Upper lobe of left lung (tissue), 6 donors: Measurements from ENCODE around the gene BPI. TPM values are rescaled to one million over a fixed set of nuclear protein-coding genes. Genes with fewer than 3 reads are reported as not detected.

ENCODE experiments used
- ATAC-seq, 2 donors: fragments of 200-7000 bp; cut with Tn5 transposase; one replicate each; pipeline ENCODE4 v1.9.1; 2022; ENCODE audit warnings: mild to moderate bottlenecking in 2 of 2, moderate library complexity in 2 of 2; ENCODE audit not compliant: low FRiP score in 2 of 2
- DNase-seq, 2 donors: peaks; one replicate each; pipeline ENCODE4 v3.0.0-alpha.2; 2019 to 2020
- H3K27ac ChIP-seq, 4 donors: fragments of 200-600 bp; sonication (generic); one replicate each; pipeline ENCODE4 v1.5.1; 2016 to 2019
- H3K27me3 ChIP-seq, 4 donors: fragments of 200-600 bp; sonication (generic); one replicate each; pipeline ENCODE4 v1.5.1; 2017 to 2019
- H3K36me3 ChIP-seq, 4 donors: fragments of 200-600 bp; sonication (generic); one replicate each; pipeline ENCODE4 v1.5.1; 2016 to 2019
- H3K4me1 ChIP-seq, 4 donors: fragments of 200-600 bp; sonication (generic); one replicate each; pipeline ENCODE4 v1.5.1; 2018 to 2019
- H3K4me3 ChIP-seq, 4 donors: fragments of 200-600 bp; sonication (generic); one replicate each; pipeline ENCODE4 v1.5.1; 2017 to 2019; ENCODE audit warnings: mild to moderate bottlenecking in 2 of 4, moderate library complexity in 1 of 4
- H3K9me3 ChIP-seq, 4 donors: fragments of 200-600 bp; sonication (generic); one replicate each; pipeline ENCODE4 v1.5.1; 2018 to 2019
- CTCF ChIP-seq, 6 experiments: fragments of 450-650 bp in 4 of 6; fragments of 200-600 bp in 2 of 6; sonication (generic) in 2 of 6; IDR thresholded peaks; one replicate each; pipeline ENCODE4 v1.5.1; 2016 to 2019; ENCODE audit warnings: antibody characterized with exemption in 6 of 6
- EP300 ChIP-seq, 4 donors: sonication (generic); formaldehyde crosslinking; IDR thresholded peaks; one replicate each; pipeline ENCODE4 v1.5.1; 2017; ENCODE audit warnings: antibody characterized with exemption in 4 of 4, control low read depth in 2 of 4
- POLR2A ChIP-seq, 4 donors: fragments of 450-650 bp; IDR thresholded peaks; one replicate each; pipeline ENCODE4 v1.5.1; 2016 to 2017; ENCODE audit warnings: antibody characterized with exemption in 4 of 4, mild to moderate bottlenecking in 2 of 4
- POLR2AphosphoS5 ChIP-seq, 2 donors: sonication (generic); formaldehyde crosslinking; IDR thresholded peaks; one replicate each; pipeline ENCODE4 v1.5.1; 2017; ENCODE audit warnings: antibody characterized with exemption in 2 of 2
- WGBS, 2 donors: methylation state at CpG; one replicate each; pipeline ENCODE4 v1.1.5; 2017 to 2018; 5-methylcytosine and 5-hydroxymethylcytosine counted together
- total RNA-seq, 6 donors: library from RNA; depleted of rRNA in 4 of 6; stranded (reverse); fragments of >200 nt in 4 of 6; gene quantifications; one replicate each; pipeline versions ENCODE4 v1.1.0 to v1.2.1, GENCODE V29; 2016 to 2021
- donor health status: DM: no; HTN: no; CAD: no; lungs with moderate emphysema.
- donor health status: DM: no; HTN: yes; CAD: no; lungs with severe emphysema.

BPI gene
- total RNA-seq, 6 donors from 2014 or later: 0.14 to 6.3 (median 0.67) TPM; not detected in 1

GRCh38 chr20:38286586-38287531 is 17.1 kb upstream of the BPI start:
- Histone ChIP-seq H3K27ac (no peak overlapping the region), H3K4me3 (no peak overlapping the region), H3K36me3 (no peaks in the 10 kb centered on the region), H3K27me3 (no peaks in the 10 kb centered on the region), H3K9me3 (no peaks in the 10 kb centered on the region), H3K4me1 (peaks cover 0 to 5% (median 0%) of the 10 kb centered on the region in 4 donors)
- 39 to 45% methylated on average over 15 to 16 of the region's 16 CpGs for WGBS, 2 donors
- no peak for TF ChIP-seq EP300 (IDR thresholded peaks at IDR 0.05)
- no peak for TF ChIP-seq POLR2A (IDR thresholded peaks at IDR 0.05)
- TF ChIP-seq CTCF (IDR thresholded peaks at IDR 0.05): no peak
- TF ChIP-seq POLR2AphosphoS5 (IDR thresholded peaks at IDR 0.05): no peak
- DNase-seq: no peak
- peak; percentile 19 to 62 for ATAC-seq

- Histone ChIP-seq H3K27ac (no peak overlapping the region), H3K4me3 (no peak overlapping the region), H3K27me3 (no peaks in the 10 kb centered on the region), H3K36me3 (no peaks in the 10 kb centered on the region), H3K4me1 (peaks cover 0 to 5% (median 0%) of the 10 kb centered on the region in 4 donors), H3K9me3 (no peaks in the 10 kb centered on the region)
- DNase-seq (no peak), ATAC-seq (peak; percentile 35 to 83)
- TF ChIP-seq CTCF (IDR thresholded peaks at IDR 0.05): peak in 2 of 6 experiments; percentile 8 to 15
- TF ChIP-seq POLR2A (IDR thresholded peaks at IDR 0.05): no peak
- TF ChIP-seq POLR2AphosphoS5 (IDR thresholded peaks at IDR 0.05): no peak
- TF ChIP-seq EP300 (IDR thresholded peaks at IDR 0.05): no peak
- 47 to 51% methylated on average over 17 to 21 of the region's 21 CpGs for WGBS, 2 donors
These were observed 12.8 kb upstream of the BPI start for GRCh38 chr20:38290829-38291814.

GRCh38 chr20:38291966-38292365 is 12.0 kb upstream of the BPI start:
- Histone ChIP-seq H3K36me3 (no peaks in the 10 kb centered on the region), H3K4me1 (peaks cover 0 to 5% (median 3%) of the 10 kb centered on the region in 4 donors), H3K9me3 (no peaks in the 10 kb centered on the region), H3K27ac (no peak overlapping the region), H3K27me3 (no peaks in the 10 kb centered on the region), H3K4me3 (no peak overlapping the region)
- WGBS, 2 donors: 37 to 42% methylated on average over 3 of the region's 3 CpGs
- DNase-seq (no peak), ATAC-seq (no peak)
- TF ChIP-seq POLR2AphosphoS5 (IDR thresholded peaks at IDR 0.05): no peak
- no peak for TF ChIP-seq POLR2A (IDR thresholded peaks at IDR 0.05)
- no peak for TF ChIP-seq EP300 (IDR thresholded peaks at IDR 0.05)
- no peak for TF ChIP-seq CTCF (IDR thresholded peaks at IDR 0.05)

- no peaks in the 10 kb centered on the region for H3K9me3 ChIP-seq
- H3K4me3 ChIP-seq: no peak overlapping the region
- 57 to 73% methylated on average over 7 of the region's 7 CpGs for WGBS, 2 donors
- ATAC-seq: no peak
- H3K4me1 ChIP-seq: peaks cover 0 to 7% (median 5%) of the 10 kb centered on the region in 4 donors
- DNase-seq: no peak
- H3K27me3 ChIP-seq: no peaks in the 10 kb centered on the region
- H3K36me3 ChIP-seq: no peaks in the 10 kb centered on the region
- H3K27ac ChIP-seq: peak overlapping the region in 1 of 4 donors; percentile 47
- TF ChIP-seq POLR2AphosphoS5 (IDR thresholded peaks at IDR 0.05): no peak
- TF ChIP-seq EP300 (IDR thresholded peaks at IDR 0.05): no peak
- no peak for TF ChIP-seq POLR2A (IDR thresholded peaks at IDR 0.05)
- no peak for TF ChIP-seq CTCF (IDR thresholded peaks at IDR 0.05)
These were observed 10.4 kb upstream of the BPI start for GRCh38 chr20:38293491-38294065.
